Measurements from ENCODE around the gene CACNA2D3. TPM values are rescaled to one million over a fixed set of nuclear protein-coding genes. Genes with fewer than 3 reads are reported as not detected.
"Not testable (repeated sequence)": the region's sequence is repeated elsewhere in the genome, so short reads cannot be mapped to it uniquely, and the experiment has no call there.

The CACNA2D3 gene
- total RNA-seq, 1 donor from 2014 or later, result 7.0 TPM

DNA sequence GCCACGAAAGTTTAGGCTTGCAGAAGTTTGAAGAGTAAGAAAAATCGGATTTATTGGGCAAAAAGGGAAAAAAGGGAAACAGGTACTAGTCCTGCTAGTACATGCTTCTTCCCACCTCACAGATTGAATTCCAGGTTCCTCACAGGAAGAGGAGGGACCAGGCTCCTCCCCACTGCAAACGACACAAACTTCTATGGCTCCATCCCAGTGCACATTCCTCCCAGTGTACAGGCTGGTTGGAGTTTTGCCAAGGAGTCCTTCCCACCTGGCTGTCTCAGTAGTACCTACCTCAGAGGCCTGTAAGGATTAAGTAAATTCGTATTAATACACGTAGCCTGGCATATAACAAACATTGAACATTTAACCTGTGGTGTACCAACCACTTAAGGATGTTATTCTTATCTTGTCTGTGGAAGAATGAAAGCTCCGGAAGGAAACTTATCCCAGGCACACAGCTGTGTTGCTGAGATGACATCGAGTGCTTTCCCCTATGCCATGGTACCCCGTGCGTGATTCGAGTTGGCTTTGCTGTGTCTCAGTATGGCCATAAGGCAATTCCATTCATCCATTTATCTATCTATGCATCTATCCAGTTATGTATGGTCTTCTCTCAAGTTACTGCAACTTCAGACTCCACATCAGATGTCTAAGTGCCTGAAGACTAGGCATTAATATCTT lies 511.2 kb downstream of the CACNA2D3 start:
- no peak for ATAC-seq

DNA sequence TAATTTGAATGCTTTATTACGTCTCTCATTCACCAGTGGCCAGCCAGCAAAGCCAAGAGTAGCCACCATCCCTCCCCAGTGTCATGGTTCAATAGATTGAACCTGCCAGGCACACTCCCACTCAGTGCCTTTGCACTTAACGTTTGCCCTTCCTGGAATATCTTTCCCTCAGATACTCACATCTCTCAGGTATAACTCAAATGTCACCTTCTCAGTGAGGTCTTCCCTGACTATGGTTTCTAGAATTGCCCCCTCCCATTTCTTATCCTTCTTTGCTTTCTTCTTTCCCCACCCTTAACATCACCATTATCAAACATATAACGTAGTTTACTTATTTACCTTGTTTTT lies 511.7 kb downstream of the CACNA2D3 start:
- no peak for ATAC-seq

DNA sequence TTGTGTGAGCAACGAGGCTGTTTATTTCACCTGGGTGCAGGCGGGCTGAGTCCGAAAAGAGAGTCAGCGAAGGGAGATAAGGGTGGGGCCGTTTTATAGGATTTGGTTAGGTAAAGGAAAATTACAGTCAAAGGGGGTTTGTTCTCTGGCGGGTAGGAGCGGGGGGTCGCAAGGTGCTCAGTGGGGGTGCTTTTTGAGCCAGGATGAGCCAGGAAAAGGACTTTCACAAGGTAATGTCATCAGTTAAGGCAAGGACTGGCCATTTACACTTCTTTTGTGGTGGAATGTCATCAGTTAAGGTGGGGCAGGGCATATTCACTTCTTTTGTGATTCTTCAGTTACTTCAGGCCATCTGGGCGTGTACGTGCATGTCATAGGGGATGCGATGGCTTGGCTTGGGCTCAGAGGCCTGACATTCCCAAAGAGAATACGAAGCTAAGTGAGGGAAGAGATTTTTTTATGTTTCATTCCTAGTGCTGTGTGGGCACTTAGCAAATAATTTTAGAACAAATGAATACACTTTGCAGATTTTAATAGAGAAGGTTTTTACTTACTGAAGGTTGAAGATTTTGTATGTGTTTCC lies 517.5 kb downstream of the CACNA2D3 start:
- ATAC-seq, result not testable (repeated sequence)

DNA sequence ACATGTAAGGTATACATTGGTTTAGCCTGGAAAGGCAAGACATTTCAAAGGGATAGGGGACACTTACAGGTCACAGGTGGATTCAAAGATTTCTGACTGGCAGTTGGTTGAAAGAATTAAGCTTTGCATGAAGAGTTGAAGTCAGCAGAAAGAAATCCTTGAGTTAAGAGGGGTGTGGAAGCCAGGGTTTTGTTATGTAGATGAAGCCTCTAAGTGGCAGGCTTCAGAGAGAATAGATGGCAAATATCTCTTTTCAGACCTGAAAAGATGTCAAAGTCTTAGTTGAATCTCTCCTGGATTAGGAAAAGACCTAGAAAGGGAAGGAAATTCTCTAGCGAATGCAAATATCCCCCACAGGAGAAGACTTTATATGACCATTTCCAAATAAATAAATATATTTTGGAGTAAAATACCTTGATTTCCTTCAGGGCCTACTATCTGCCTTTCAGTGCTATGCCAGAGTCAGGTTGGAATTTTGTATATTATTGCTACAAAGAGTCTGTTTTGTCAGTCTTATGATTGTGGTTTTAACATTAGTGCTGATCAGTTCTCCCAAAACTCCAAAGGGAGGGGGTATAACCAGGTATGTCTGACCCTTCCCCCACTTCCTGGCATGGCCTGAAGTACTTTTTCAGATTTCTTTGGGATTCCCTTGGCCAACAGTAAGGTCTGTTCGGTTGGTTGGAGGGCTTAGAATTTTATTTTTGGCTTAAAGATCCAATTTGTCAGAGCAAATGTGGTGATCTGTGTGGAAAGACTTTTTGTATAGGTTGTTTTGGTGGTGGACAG lies 519.1 kb downstream of the CACNA2D3 start:
- ATAC-seq, result peak; percentile 59

DNA sequence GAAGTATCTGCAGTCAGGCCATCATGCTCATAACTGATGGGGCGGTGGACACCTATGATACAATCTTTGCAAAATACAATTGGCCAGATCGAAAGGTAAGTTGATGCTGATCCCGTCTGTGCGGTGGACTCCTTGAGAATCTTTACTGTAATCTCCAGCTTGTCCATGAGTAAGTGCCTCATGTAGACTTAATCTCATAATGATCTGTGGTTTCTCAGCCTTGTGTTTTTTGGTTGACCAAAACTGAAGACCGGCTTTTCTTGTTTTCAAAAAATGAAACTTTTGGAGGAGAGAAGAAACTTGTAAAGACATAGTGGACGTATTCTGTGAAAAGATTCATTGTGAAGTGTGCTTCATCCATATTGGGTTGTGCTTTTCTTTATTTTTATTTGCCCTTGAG lies 519.8 kb downstream of the CACNA2D3 start:
- ATAC-seq, result peak; percentile 86

DNA sequence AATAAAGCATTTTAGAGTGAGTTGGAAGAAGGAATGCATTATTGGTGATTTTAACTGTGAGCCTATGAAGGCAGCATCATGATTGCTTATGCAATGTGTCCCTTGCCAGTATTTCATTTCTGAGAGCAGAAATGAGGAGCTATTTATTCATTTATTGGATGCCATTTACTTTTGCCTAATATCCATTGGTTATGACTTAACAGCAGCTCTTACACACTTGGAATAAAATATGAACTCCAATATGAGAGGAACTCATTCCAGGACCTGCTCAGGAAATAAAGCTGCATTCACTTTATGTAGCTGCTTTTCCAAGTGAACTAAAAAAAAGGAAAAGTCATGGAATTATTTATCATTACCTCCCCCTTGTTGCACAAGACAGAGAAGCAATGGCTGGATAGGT lies 525.4 kb downstream of the CACNA2D3 start:
- ATAC-seq, result no peak

DNA sequence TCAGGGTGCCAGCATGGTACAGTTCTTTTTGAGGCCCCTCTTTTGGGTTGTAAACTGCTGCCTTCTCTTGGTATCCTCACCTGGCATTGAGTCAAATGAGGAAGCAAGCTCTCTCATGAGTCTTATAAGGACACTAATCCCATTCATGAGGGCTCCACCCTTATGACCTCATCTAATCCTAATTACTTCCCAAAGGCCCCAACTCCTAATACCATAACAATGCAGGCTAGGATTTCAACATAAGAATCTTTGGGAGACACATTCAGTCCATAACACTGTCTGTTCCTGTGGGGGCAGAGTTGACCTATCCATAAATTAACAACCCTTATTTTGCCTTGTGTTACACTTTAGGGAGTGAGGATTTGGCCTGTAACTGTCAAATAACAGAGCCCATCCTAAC lies 527.2 kb downstream of the CACNA2D3 start:
- peak; percentile 87 for ATAC-seq

DNA sequence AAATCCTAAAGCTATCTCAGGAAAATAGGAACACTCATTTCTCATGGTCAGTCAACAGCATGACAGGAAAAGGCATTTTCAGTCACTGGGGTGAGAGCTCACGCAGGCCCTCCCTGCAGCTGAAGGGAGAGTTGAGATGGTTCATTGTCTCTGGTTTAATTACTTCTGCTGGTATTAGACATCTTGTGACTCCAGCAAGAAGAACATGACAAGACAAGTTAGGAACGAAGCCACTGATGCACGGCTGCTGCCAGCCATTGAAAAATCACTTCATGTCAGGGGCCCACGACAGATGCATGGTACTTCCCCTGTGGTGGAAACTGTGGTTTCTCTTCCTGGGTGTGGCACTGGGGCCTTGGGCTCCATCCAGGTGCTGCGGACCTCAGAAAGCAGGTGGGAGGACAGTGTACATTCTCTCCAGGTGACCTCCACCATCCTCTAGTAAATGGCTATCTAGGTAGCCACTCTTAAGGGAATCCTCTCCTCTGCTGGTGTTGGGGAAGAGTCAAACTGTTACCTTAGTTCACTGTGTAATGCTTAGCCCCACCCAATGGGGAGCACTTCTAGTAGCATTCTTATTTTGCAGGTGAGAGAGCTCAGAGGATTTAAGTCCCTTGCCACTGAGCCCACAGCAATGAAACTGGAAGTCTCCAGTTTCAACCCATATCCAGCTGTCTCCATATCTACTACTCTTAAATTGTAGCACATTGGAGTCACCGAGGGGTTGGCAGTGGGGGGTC lies 531.3 kb downstream of the CACNA2D3 start:
- peak; percentile 47 for ATAC-seq

DNA sequence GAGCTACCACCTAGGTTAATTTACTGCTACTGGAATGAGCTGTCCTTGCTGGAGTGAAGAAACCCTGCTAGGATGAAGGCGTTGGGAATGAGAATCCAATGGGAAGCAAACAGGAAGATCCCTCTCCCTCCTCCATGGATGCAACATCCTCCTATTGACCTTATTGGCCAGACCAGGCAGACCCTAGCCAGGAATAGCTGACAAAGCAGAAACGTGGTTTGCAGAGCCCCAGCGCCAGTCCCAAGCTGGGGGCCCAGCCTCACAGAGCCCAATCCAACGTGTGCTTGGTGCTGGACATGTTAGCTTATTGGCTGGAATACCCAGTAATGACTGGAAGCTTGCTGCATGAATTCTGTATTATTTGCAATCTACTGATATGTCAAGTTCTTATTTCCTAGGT lies 532.4 kb downstream of the CACNA2D3 start:
- ATAC-seq, result no peak

DNA sequence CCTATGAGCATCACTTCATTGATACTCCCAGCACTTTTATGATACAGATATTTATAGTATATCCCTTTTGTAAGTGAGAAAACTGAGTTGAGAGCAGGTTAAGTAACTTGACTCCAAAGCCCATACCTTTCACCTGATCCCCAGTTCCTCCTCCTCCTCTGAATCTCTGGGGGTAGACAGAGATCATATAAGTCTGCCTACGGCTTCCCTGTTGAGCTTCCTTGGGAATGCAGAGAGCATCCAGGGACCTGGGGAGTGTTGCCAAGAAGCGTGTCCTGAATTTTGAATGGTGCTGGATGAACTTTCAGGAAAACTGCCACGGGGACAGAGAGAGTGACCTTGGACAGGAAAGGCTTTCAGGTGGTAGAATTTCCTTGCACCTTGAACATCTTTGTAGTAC lies 537.0 kb downstream of the CACNA2D3 start:
- no peak for ATAC-seq

DNA sequence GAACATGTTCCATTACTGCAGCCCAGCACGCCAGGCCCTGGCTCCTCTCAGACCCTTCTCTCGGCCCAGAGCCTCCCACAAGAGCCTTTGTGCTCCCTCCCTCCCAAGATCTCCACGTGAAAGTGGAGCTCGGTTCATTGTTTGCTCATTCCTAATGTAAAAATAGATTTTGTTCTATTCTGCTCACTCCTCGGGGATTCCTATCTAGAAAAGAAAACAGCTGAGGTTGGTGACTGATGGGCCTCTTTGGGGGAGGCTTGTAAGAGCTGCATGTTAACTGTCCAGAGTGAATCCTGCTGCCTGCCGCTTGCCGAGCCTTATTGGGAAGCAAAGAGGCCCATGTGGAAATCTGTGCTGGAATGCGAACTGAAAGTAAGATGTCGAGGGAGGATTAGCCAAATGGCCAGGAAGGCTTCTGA lies 538.4 kb downstream of the CACNA2D3 start:
- no peak for ATAC-seq

DNA sequence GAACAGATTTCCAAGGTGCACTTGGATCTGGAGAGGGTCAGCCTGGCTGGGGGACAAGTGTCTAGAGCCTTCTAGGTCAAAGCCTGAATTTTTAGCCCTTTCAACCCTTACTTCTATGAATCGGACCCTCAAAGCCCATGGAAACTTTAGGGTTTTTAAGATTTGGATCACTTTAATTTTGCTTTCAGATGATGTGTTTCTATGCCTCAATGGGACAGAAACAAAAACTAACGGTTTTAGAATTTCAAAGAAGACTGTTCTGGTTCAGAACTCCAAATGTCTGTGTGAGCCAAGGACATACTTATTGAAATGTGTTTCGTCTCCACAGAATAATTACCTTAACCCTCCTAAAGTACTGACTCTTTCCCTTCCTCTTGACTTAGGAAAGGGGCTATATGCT lies 538.8 kb downstream of the CACNA2D3 start:
- ATAC-seq, result no peak

DNA sequence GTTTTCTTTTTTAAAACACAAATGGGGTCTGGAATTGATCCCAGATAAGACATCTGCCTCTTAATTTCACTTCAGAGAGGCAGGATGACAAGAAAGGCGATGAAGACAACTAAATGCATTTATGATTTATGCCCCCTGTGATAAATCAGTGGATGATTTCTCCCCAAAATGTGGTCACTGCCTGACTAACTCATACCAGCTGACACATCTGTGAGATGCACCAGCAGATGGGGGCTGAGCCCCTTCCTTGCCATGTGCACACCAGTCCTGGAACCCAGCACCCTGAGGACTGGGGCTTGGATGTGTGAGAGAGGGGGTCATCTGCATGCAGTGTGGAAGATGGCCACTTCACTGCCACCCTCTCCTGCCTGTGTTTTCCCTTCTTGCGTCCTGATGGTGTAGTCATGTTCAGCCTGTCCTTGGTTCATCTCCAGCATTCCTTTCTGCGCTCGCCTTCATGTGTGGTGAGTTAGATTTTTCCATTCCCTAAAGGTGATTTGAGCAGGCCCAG lies 541.2 kb downstream of the CACNA2D3 start:
- no peak for ATAC-seq

DNA sequence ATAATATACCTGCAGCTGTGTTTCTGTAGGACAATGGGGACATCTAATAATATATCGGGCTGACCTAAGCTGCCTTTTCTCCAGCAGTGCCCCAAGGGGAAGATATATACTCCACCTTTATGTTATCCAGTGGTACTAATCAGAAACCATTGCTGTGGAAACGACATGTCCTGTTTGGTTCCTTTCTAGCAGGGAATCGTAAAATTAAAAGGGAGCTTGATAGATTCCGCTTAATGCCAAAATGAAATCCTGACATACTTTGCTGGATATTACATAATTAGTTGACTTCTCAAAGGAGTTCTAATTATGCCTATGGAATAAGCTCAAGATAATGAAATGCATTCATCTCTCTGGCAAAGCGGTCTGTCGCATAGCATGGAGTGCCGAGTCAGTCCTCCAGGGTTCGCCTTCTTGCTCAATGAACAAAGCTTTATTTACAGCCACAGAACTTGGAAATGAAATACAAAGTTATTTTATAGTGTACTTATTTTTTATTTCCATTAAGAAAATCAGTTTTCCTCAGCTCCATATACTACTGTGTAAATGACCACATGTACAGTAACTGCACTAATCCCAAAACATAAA lies 542.8 kb downstream of the CACNA2D3 start:
- no peak for ATAC-seq

DNA sequence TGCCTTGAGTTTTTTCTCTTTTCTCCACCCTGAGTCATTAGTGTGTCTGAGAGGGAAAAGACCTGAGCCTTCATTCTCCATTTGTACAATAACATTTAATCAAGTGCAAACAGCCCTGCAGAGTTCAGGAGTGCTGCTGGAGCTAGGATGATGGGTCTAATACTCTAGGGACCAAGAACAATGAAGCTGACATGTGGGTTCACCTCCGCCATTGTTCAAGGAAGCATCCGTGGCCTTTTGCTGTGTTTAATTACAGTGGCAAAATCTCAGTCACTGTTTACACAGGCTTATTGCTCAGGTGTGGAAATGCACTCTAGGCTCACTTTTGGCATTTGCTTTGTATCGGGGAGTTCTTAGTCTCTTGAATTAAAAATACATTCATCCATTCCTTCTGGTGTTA lies 545.9 kb downstream of the CACNA2D3 start:
- ATAC-seq, result peak; percentile 48

DNA sequence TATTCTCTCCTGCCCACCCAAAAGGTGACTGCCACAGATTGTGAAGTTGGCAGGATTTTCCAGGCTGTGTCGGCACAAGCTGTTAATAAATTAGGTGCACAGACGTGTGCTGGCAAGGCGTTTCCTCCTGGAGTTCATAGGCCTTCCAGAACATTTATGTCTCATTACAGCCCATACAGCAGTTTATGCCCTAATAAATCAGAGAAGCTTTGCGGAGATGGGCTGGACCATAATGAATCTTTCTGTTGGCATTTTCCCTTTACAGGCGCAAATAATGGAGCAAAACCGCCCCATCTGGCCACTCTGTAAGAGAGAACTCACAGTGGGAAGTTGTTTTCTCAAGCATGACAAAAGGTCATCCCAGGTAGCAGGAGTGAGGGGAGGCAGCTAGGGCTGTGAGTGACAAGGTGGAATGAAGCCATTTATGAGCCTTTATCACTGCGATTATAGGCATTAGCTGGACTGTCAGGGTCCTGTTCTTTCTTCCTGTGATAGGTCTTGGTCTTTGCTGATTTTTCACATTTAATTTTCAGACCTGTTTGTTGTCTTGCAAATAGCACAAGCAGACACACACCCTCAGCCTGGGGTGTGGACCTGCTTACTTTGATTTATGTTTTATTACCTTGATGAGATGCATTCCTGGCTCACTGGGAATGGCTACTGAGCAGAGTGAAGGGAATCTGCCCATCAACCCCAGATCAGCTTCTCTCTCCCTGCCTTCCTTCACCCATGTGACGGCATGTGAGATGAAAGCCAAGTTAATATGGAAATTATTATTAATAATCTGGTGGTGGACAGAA lies 548.0 kb downstream of the CACNA2D3 start:
- ATAC-seq, result peak; percentile 68

DNA sequence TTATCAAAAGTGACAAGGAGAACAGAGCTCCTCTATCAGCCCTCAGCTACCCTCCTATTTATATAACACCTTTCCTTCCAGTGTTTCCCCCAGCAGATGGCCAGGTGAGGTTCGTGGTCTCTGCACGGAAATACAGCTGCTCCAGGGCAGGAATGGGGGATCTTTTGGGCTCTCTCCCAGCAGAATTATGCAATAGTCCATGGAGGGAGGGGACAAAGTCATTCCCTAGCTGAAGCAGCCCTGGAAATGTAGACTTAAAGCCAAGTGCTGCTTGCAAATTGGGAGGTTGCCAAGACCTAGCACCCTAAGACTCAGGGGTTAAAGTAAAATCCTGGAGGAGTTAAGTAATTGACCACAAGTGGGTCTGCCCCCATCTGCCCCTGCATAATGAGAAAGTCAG lies 549.2 kb downstream of the CACNA2D3 start:
- ATAC-seq, result no peak

DNA sequence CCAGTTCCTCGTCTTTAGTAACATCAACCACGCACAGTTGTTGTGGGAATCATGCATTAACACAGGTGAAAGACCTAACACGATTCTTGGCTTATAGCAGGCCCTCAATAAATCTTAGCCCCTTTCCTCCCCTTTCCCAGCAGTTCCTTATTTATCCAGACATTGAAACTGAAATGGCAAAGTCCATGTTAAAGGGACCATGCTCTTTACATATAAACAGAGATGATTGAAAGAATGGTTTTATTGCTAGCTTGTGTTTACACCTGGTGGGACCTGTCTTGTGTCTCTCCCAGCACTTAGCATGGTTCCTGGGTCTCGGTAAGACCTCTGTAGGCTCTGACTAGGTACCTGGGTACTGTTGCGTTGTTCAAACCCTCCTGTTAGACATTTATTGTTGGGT lies 553.7 kb downstream of the CACNA2D3 start:
- no peak for ATAC-seq

DNA sequence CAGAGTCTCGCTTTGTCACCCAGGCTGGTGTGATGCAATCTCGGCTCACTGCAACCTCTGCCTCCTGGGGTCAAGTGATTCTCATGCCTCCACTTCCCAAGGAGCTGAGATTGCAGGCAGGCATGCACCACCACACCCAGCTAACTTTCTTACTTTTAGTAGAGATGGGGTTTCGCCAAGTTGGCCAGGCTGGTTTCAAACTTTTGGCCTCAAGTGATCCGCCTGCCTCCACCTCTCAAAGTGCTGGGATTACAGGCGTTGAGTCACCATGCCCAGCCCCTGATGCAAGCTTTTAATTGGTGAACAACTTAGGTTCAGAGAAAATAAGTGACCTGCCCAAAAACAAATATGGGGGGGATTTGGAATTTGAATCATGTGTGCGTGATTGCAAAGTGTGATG lies 559.4 kb downstream of the CACNA2D3 start:
- peak; percentile 48 for ATAC-seq

DNA sequence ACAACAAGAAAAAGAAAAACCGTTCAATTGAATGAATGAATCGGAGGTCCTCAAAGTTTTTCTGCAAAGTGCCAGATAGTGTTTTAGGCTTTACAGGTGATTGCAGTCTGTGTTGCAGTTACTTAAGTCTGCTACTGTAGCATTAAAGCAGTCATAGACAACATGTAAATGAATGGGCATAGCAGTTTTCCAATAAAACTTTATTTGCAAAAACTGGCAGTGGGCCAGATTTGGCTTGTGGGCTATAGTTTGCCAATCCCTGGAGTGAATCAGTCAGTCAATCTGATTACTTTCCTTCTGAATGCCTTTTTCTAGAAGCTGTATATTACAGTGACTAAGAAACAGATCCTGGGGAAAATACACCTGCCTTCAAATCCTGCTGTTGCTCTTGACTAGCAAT lies 562.9 kb downstream of the CACNA2D3 start:
- ATAC-seq, result no peak

DNA sequence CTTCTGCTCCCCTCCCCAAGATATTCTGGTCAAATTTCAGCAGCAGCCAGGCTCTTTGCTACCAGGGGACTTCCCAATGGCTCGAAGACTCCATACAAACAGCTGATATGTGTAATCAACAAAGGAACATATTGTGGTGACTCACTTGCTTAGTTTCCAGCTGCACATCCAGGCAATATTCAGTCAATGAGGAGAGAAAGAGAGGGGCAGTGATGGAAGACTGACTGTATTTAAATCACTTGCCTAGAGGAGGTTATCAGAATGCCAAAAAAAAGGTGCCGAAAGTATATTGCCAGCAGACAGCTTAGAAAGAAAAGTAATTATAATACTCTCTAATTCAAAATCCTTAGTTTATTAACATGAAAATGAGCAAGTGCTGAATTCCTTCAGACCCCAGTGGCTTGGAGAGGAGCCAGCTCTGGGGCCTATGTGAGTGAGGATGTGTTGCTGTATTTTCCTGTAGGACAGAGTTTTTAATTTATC lies 569.0 kb downstream of the CACNA2D3 start:
- ATAC-seq, result no peak

DNA sequence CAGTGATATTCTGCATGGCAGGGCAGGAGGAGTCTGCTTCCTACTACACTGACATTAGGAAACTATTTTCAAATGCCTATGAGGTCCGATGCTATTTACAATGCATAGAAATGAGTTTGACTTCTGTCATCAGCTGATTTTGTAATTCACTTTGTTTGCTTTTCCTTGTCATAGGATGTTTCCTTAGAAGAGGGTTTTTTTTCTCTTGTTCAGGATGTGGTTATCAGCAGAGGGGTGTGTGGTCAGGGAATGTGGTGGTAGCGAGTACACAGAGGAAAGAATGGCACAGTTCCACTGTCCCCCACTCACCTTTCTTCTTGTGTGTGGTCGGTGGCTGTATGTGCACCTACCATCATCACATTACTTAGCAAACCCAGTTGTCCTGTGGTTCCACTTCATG lies 574.0 kb downstream of the CACNA2D3 start:
- ATAC-seq, result no peak
